ENCODE data around the gene IKBKE.

- no peak for TF ChIP-seq GATA2 (IDR thresholded peaks at IDR 0.05; ENCODE audit: low read depth, low read length)
- no peak for TF ChIP-seq GATA3 (IDR thresholded peaks at IDR 0.05; ENCODE audit: low read depth, low read length)
Observed at GRCh38 chr1:206463911-206464310, 6.4 kb upstream of the IKBKE start.
